Central memory CD4-positive, alpha-beta T cell (primary cell): Measurements from ENCODE around the gene TTC21A.
"Not testable (repeated sequence)": the region's sequence is repeated elsewhere in the genome, so short reads cannot be mapped to it uniquely, and the experiment has no call there.

Experiments
- DNase-seq: peaks from one replicate; pipeline ENCODE4 v3.0.0; 2022

The TTC21A gene

DNA sequence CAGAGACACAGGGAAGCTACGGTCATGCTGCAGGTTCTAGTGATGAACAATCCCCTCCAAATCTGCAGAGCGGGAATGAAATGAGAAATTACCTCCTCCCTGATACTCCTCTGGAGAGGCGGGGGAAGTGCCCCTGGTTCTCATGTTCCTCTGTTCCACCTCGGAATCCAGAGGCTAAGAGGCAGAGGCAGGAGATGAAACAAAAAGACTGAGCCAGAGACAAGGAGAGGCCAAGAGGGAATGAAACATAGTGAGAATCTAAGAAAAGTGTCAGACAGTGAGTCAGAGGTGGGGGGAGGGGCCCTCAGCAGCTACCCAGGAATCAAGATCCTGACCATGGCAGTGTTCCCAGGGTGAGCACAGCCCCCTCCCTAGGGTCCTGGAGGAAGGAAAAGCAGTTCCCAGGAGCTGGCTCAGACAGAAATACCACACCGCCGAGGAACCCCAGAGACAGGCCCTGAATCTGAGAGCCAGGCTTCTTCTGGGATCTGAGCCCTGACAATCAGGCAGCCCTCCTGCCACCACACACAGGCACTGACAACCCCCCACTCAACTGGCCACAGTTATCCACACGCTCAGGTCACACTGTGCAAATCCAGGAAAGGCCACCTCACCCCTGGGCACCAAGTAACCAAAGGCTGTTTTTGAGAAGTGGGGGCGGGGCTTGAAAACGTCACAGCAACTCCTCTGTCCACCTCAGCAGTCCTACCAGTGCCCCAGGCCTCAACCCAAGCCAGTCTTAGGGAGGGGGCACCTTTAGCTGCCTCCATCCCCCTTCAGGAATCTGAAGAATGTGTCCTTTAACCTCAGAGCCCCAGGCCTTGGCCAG, 43.5 kb downstream of the TTC21A start:
- peak; percentile 41 for DNase-seq

GRCh38 chr3:39153977-39154279, 46.4 kb downstream of the TTC21A start:
- no peak for DNase-seq

DNA sequence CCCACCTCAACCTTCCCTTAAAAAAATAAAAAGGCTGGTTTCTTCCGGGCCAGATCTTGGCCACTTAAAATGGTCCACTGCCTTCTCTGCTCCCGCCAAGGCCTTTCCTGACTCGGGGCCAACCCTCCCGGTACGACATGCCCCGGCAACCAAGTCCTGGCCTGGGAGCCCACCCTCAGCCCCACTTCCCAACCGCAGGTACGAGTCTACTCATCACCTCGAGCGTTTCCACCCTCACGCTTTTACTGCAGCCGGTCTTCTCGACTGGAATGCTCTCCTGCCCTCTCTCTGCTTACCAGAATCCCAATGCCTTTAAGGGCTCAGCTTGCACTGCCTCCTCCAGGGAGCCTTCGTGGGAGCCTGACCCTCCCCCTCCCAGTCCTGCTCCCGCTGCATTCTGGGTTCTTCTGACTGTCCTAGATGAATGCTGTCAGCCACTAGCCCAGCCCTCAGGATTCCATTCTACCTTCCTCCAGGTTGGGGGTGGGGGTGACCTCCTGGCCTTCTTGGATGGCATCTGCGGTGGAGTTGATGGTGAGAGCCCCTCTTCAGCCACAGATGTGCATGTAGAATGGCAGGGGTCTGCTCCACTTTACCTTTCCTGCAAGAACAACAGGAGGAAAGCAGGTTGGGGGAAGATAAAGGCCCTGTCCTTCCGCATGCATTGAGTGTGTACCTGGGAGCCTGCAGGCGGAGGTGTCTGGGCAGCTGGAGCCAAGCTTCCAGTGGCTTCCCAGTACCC, 47.0 kb downstream of the TTC21A start:
- DNase-seq, result no peak

GRCh38 chr3:39156421-39156820, 48.9 kb downstream of the TTC21A start:
- DNase-seq, result no peak

- no peak for DNase-seq
Observed at GRCh38 chr3:39157359-39157758, 49.9 kb downstream of the TTC21A start.

DNA sequence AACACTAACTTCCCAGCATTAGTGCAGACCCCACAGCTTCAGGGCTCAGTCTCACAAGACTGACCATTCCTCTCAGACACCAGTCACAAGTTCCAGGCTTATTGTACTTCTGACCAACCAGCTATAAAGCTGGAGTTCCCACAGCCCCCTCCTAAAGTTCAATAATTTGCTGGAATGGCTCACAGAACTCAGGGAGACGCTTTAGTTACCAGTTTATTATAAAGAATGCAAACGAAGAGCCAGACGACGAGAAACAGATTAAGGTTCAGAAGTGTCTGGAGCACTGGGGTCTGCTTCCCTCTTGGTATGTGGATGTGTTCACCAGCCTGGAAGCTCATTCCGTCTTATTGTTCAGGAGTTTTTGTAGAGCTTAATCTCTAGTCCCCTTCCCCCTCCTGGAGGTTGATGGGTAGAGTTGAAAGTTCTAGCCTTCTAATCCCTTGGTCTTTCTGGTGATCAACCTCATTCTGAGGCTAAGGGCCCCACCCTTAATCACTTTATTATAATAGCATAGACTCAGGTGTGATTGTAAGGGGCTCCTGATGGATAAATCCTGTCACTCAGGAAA, 50.8 kb downstream of the TTC21A start:
- no peak for DNase-seq

DNA sequence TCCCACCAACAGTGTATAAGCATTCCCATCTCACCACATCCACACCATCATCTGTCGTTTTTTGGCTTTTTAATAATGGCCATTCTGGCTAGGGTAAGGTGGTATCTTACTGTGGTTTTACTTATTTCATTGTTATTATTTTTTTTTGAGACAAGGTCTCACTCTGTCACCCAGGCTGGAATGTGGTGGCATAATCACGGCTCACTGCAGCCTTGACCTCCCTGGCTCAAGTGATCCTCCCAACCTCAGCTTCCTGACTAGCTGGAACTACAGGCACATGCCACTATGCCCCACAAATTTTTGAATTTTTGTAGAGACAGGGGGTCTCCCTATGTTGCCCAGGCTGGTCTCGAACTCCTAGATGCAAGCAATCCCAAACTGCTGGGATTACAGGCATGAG, 56.9 kb downstream of the TTC21A start:
- DNase-seq, result no peak

DNA sequence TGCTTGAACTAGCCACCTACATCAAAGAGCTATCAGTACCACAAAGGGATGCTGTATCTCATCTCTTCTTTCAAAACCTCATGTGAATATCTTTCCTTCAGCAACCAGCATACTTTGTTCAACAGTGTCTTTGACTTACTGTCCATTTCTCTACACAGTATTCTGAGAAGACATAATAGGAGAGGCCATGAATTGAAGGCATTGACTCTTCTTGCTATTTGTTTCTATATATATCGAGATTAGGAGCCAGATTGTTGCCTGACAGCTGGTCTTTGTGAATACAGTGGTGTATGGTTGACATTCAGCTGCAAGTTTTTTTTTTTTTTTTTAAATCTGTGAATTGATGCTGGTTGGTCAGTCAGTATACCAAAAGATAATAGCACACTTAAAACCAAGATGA, 58.0 kb downstream of the TTC21A start:
- no peak for DNase-seq

- no peak for DNase-seq
Observed at GRCh38 chr3:39166134-39166710, 58.7 kb downstream of the TTC21A start.

DNA sequence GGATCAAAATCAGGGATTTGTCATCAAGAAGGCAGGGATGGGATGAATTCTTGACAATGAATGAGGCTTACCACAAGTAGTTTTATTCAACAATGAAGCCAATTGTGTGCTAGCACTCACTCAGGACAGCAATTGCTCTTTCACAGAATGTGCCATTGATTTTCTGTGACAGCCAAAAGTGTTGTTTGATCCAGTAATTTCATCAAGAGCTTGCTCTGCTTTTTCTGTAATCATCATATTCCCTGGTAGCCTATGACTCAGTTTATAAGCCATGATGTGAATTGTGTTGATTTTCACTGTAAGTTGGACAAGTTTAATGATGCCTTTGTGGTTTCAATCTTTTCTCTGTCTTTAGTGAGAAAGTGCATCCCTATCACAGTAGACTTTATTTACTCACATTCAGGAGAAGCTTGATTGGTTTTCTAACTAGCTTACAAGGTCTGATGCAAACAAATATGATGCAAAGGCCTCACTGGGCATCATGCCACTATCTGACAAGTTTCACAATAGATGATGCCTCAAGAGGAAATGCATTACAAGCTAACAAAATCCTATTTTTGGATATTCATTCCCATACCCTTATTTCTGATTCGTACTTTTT, 59.6 kb downstream of the TTC21A start:
- no peak for DNase-seq

GRCh38 chr3:39168156-39168780, 60.8 kb downstream of the TTC21A start:
- DNase-seq, result no peak

GRCh38 chr3:39169712-39170111, 62.2 kb downstream of the TTC21A start:
- no peak for DNase-seq

DNA sequence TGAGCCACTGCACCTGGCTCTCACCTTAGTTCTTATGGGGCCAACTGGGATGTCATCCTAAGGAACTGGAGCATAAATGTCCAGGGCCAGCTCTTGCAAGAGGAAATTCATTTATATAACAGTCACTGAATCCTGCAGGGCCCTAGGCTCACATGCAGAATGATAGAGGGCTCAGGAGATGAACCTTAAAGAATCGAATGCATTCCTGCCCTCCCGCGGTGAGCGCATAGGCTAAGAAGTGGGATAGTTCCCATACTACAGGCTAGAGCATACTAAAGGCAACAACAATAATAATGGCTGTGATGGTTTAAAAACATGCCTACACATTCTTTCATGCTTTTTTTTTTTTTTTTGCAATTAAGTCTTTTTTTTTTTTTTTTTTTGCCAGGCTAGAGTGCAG, 63.0 kb downstream of the TTC21A start:
- DNase-seq, result no peak

DNA sequence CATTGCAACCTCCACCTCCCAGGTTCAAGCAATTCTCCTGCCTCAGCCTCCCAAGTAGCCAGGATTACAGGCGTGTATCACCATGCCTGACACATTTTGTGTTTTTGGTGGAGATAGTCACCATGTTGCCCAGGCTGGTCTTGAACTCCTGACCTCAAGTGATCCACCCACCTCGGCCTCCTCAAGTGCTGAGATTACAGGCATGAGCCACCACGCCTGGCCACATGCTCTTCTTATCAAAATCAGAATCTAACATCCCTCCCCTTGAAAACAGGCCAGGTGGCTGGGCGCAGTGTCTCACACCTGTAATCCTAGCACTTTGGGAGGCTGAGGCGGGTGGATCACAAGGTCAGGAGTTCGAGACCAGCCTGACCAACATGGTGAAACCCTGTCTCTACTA, 63.4 kb downstream of the TTC21A start:
- DNase-seq, result not testable (repeated sequence)

GRCh38 chr3:39171860-39172259, 64.4 kb downstream of the TTC21A start:
- DNase-seq, result no peak

DNA sequence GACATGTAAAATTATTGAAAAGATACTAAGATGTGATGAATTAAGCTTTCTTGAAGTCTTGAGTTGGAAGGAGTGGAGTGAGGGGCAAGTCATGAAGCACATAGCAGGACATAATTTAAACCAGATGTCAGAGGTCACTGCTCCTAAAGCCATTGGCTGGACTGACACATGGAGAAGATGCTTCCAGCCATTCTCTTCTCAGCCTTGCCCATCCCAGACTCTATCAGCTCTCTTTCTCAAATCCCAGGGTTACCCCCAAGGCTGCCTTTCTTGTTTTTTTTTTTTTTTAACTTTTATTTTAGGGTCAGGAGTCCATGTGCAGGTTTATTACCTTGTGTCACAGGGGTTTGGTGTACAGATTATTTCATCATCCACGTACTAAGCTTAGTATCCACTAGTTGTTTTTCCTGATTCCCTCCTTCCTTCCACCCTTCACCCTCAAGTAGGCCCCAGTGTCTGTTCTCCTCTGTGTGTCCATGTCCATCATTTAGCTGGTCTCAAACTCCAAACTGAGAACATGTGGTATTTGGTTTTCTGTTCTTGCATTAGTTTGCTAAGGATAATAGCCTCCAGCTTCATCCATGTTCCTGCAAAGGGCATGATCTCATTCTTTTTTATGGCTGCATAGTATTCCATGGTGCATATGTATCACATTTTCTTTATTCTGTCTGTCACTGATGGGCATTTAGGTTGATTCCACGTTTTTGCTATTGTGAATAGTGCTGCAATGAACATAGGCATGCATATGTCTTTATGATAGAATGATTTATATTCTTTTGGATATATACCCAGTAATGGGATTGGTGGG, 66.0 kb downstream of the TTC21A start:
- no peak for DNase-seq

GRCh38 chr3:39176025-39176714, 68.7 kb downstream of the TTC21A start:
- DNase-seq, result no peak

DNA sequence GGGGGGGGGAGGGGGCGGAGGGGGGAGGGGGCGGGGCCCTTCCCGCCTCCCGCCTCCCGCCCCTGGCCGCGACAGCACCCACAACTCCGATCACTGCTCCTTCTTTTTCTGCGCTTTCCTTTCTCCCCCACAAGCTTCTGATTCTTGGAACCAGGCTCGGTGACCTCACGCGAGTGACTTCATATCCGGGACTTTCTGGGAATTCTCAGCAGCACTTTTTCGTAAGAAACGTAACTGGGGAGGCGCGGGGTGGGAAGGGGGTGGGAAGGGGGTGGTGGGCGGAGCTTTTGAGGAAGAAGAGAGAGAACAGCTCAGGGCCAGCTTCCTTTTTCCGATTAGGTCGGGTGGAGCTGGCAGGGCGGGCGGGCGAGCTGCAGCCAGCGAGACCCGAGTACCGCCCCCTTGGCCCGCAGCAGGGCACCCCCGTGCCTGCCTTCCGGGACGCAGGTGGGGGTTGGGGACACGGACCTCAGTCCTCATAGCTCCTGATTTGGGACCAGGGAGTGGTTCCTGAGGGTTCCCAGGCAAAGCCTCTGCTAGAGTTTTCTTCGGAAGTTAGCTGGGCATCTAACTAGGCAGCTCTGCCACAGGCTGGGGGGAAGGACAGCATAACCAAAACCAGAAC, 70.3 kb downstream of the TTC21A start:
- peak; percentile 55 for DNase-seq

- no peak for DNase-seq
Observed at GRCh38 chr3:39178553-39178952, 71.1 kb downstream of the TTC21A start.

DNA sequence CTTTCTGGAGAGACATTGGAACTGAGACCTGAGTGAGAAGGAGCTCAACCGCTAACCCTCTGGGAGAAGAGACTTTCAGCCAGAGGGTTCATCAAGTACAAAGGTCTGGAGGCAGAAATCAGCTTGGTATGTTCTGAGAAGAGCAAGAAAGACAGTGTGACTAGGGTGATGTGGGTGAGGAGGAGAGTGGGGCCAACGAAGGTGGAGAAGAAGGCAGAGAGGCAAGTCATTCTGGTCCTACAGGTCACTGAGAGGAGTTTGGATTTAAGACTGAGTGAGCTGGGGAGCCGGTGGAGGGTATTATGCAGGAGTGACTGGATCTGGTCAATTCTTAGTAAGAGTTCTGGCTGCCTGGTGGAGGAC, 72.7 kb downstream of the TTC21A start:
- DNase-seq, result no peak
